NT2/D1 (cell line): ENCODE data around the gene KANK3.

ENCODE experiments used
- SUZ12 ChIP-seq: IDR thresholded peaks from 2 replicates; pipeline ENCODE4 v1.6.1; 2011; ENCODE audit not compliant: insufficient read length, insufficient read depth; ENCODE audit errors: extremely low read depth
- YY1 ChIP-seq: IDR thresholded peaks from 2 replicates; pipeline ENCODE4 v1.6.1; 2011; ENCODE audit not compliant: insufficient read length, insufficient read depth
- ZNF274 ChIP-seq: IDR thresholded peaks from 2 replicates; pipeline ENCODE4 v1.6.1; 2011; ENCODE audit warnings: mild to moderate bottlenecking, low read depth, low read length

DNA sequence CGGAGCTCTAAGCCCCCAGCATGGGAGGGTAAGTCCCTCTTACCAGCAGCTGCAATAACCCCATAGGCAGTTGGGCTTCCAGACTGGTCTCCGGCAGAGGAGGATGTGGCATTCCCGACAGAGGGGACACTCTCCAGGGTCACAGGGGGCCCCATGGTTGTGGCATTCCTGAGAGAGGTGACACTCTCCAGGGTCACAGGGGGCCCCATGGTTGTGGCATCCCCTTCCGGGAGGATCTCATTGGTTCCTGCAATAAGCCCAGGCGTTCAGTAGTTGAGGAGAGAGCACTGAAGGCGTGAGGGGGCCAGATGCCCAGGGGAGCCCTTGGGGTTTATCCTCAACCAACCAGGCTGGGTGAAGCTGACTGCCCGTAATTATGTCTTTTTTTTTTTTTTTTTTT lies 40.3 kb downstream of the KANK3 start:
- TF ChIP-seq YY1 (no peak), ZNF274 (no peak), SUZ12 (no peak)
